ENCODE results near the gene DAP. TPM values are rescaled to one million over a fixed set of nuclear protein-coding genes. Genes with fewer than 3 reads are reported as not detected.

The DAP gene
- total RNA-seq, 4 donors from 2014 or later = 24.3 to 42.4 (median 37.0) TPM

DNA sequence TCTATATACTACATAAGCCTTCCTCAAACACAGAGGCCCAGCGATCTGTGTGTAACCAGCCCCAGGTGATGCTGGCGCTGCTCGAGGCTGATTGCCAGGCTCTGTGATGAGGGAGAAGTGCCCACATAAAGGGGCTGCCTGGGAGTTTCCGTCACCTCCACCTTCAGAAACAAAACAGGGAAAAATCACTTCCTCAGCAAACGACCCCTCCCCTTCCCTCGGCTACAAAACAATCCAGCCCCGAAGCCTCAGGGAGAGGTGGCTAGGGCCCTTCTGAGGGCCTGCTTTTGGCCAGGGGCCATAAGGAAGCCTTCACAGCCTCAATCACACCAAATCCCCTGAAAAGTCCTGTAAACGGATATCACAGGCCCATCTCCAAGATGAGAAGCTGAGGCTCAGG, 51.1 kb downstream of the DAP start:
- no peak for TF ChIP-seq POLR2AphosphoS5 (IDR thresholded peaks at IDR 0.05)
- no peak for TF ChIP-seq EP300 (IDR thresholded peaks at IDR 0.05)
- TF ChIP-seq, protein P1, sequence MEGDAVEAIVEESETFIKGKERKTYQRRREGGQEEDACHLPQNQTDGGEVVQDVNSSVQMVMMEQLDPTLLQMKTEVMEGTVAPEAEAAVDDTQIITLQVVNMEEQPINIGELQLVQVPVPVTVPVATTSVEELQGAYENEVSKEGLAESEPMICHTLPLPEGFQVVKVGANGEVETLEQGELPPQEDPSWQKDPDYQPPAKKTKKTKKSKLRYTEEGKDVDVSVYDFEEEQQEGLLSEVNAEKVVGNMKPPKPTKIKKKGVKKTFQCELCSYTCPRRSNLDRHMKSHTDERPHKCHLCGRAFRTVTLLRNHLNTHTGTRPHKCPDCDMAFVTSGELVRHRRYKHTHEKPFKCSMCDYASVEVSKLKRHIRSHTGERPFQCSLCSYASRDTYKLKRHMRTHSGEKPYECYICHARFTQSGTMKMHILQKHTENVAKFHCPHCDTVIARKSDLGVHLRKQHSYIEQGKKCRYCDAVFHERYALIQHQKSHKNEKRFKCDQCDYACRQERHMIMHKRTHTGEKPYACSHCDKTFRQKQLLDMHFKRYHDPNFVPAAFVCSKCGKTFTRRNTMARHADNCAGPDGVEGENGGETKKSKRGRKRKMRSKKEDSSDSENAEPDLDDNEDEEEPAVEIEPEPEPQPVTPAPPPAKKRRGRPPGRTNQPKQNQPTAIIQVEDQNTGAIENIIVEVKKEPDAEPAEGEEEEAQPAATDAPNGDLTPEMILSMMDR (IDR thresholded peaks at IDR 0.05) = no peak
- no peak for TF ChIP-seq POLR2A (IDR thresholded peaks at IDR 0.05; ENCODE audit: low read depth)
- intact Hi-C loops (cut with DNase I) = no loop called here
- Histone ChIP-seq H3K27ac (replicated peaks in 1 of 4) (no peak overlapping the region), H3K4me1 (peaks cover 2 to 5% (median 4%) of the 10 kb centered on the region in 4 donors), H3K9me3 (no peaks in the 10 kb centered on the region), H3K4me3 (no peak overlapping the region), H3K27me3 (no peaks in the 10 kb centered on the region), H3K36me3 (peaks cover 0 to 18% (median 0%) of the 10 kb centered on the region in 4 donors)
- 63% methylated on average over 7 of the region's 8 CpGs for WGBS
- no peak for DNase-seq (ENCODE audit: extremely low spot score)

DNA sequence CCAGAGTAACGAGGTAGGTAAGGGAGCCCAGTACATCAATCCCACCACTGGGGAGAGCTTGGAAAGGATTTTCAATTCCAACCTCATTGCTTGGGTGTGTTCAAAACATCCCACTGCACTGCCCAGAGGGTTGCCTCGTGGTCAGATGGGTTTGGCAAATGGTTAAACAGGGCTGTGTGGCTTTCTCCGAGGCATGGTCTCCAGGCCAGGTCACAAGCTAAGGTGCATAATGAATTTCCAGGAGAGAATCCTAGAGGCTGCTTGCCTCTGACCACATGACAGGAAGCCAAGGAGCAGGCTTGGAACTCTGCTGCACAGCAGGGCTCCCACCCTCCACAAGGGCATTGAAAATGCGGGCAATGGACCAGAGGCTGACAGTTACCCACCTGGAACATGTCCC, 51.6 kb downstream of the DAP start:
- intact Hi-C loops (cut with DNase I) = no loop called here
- no peak for DNase-seq (ENCODE audit: extremely low spot score)
- 72% methylated on average over 2 of the region's 4 CpGs for WGBS
- H3K27me3 ChIP-seq = no peaks in the 10 kb centered on the region
- peaks cover 0 to 18% (median 0%) of the 10 kb centered on the region in 4 donors for H3K36me3 ChIP-seq
- H3K4me1 ChIP-seq = peaks cover 7 to 9% (median 8%) of the 10 kb centered on the region in 4 donors
- no peaks in the 10 kb centered on the region for H3K9me3 ChIP-seq
- H3K27ac ChIP-seq (replicated peaks in 1 of 4) = no peak overlapping the region
- H3K4me3 ChIP-seq = no peak overlapping the region
- TF ChIP-seq EP300 (IDR thresholded peaks at IDR 0.05) (no peak), POLR2A (IDR thresholded peaks at IDR 0.05; ENCODE audit: low read depth) (no peak), POLR2AphosphoS5 (IDR thresholded peaks at IDR 0.05) (no peak)
- TF ChIP-seq, protein P1 (IDR thresholded peaks at IDR 0.05) = no peak

DNA sequence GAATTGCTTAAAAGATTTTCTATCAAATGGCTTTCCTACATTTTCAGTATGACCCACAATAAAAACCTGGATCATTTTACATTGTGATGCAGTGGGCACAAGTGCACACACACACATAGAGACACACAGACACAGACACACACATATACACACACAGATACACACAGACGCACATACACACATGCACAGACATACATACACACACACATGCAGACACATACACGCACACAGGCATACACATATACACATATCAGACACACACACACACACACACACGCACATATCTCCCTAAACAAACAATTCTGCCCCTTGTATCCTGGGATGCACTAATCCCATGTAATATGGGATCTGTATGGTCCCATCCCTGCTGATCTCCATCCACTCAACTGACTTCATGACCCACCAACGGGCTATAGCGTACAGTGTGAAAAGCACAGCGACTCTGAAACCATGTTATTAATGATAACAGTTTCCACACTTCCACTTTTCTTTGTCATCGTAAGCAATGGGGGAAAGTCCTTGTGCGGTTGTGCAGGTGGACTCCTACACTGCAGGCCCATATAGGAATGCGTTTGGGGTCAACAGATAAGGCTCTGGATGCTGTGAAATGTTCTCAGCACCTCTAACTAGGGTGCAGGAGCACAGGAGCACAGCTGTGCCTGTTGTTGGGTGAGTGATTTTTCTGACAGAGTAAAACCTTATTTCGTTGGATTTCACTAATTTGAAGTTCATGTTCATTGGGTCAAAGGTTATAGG, 52.7 kb downstream of the DAP start:
- DNase-seq (ENCODE audit: extremely low spot score) = no peak
- Histone ChIP-seq H3K4me1 (peaks cover 16 to 20% (median 18%) of the 10 kb centered on the region in 4 donors), H3K9me3 (no peaks in the 10 kb centered on the region), H3K4me3 (no peak overlapping the region), H3K27ac (replicated peaks in 1 of 4) (no peak overlapping the region), H3K27me3 (no peaks in the 10 kb centered on the region), H3K36me3 (peaks cover 0 to 11% (median 0%) of the 10 kb centered on the region in 4 donors)
- WGBS = 76% methylated on average over 10 of the region's 10 CpGs
- intact Hi-C loops (cut with DNase I) = no loop called here
- no peak for TF ChIP-seq POLR2A (IDR thresholded peaks at IDR 0.05; ENCODE audit: low read depth)
- TF ChIP-seq POLR2AphosphoS5 (IDR thresholded peaks at IDR 0.05) = no peak
- TF ChIP-seq, protein P1 (IDR thresholded peaks at IDR 0.05) = no peak
- no peak for TF ChIP-seq EP300 (IDR thresholded peaks at IDR 0.05)

DNA sequence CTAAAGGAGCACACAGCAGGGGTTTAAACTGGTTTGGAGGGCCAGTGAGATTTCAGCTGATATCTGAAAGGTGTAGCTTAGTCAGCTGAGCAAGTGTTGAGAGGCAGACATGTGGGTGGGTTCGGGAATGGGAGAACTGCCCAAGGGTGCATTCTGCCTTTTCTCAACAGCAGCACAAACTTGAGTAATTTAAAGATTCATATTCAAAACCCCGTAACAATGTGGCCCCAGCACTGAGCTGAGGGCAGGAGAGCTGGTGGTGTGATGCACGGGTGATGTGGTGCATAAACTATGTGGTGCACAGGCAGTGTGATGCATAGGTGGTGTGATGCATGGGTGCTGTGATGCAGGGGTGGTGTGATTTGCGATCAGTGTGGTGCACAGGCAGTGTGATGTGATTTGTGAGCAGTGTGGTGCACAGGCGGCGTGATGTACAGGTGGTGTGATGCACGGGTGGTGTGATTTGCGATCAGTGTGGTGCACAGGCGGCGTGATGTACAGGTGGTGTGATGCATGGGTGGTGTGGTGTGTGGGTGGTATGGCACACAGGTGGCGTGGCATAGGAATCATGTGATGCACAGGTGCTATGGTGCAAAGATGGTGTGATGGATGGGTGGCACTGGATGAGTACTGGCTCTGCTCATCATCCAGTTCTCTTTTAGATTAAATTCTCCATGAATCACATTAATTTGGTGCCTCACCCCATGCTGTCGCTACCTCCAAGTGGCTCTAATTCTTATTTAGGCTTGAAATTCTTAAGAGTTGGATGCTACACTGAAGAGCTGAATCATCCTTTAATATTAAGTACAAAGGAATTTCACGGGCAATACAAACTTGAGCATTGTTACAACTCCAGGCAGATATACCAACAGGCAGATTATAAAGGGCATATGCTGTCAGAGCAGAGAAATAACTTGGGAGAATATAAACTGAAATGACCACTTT, 53.6 kb downstream of the DAP start:
- Histone ChIP-seq H3K4me3 (no peak overlapping the region), H3K4me1 (peaks cover 24 to 27% (median 25%) of the 10 kb centered on the region in 4 donors), H3K9me3 (no peaks in the 10 kb centered on the region), H3K27me3 (no peaks in the 10 kb centered on the region), H3K27ac (replicated peaks in 1 of 4) (no peak overlapping the region), H3K36me3 (peaks cover 0 to 8% (median 0%) of the 10 kb centered on the region in 4 donors)
- intact Hi-C loops (cut with DNase I) = no loop called here
- no peak for TF ChIP-seq POLR2A (IDR thresholded peaks at IDR 0.05; ENCODE audit: low read depth)
- TF ChIP-seq POLR2AphosphoS5 (IDR thresholded peaks at IDR 0.05) = no peak
- TF ChIP-seq, protein P1 (IDR thresholded peaks at IDR 0.05) = no peak
- TF ChIP-seq EP300 (IDR thresholded peaks at IDR 0.05) = no peak
- WGBS = 90% methylated on average over 13 of the region's 13 CpGs
- DNase-seq (ENCODE audit: extremely low spot score) = no peak

All from esophagus muscularis mucosa (tissue), 4 donors.